Left lung (tissue), 10 donors: ENCODE data around the gene TMEM39B. TPM values are rescaled to one million over a fixed set of nuclear protein-coding genes. Genes with fewer than 3 reads are reported as not detected.
"Not testable (repeated sequence)": the region's sequence is repeated elsewhere in the genome, so short reads cannot be mapped to it uniquely, and the experiment has no call there.

Source experiments
- ATAC-seq: fragments of 200-7000 bp; cut with Tn5 transposase; one replicate; pipeline ENCODE4 v1.9.1; 2020; ENCODE audit warnings: moderate library complexity
- DNase-seq, 4 donors: peaks; one replicate each; pipeline ENCODE4 v3.0.0-alpha.2; 2013 to 2020
- H3K27ac ChIP-seq, 2 donors: fragments of 200-600 bp; sonication (generic) in 1 of 2; one replicate each; pipeline versions ENCODE4 v1.5.0 to v1.8.0; 2020 to 2021
- H3K27me3 ChIP-seq, 2 donors: fragments of 200-600 bp; sonication (generic) in 1 of 2; one replicate each; pipeline versions ENCODE4 v1.5.0 to v1.8.0; 2020 to 2021
- H3K36me3 ChIP-seq, 2 donors: fragments of 200-600 bp; sonication (generic) in 1 of 2; one replicate each; pipeline versions ENCODE4 v1.5.0 to v1.8.0; 2020 to 2021
- H3K4me1 ChIP-seq, 2 donors: fragments of 200-600 bp; one replicate each; pipeline ENCODE4 v1.8.0; 2021
- H3K4me3 ChIP-seq, 2 donors: fragments of 200-600 bp; sonication (generic) in 1 of 2; one replicate each; pipeline versions ENCODE4 v1.5.0 to v1.8.0; 2020 to 2021; ENCODE audit warnings: mild to moderate bottlenecking in 1 of 2
- H3K9me3 ChIP-seq, 2 donors: fragments of 200-600 bp; sonication (generic) in 1 of 2; one replicate each; pipeline versions ENCODE4 v1.5.0 to v1.8.0; 2020 to 2021
- intact Hi-C, 2 donors: fragments of 100-400 bp; cut with DNase I; formaldehyde crosslinking; loops; one replicate each; pipeline versions ENCODE4 v1.11.2 to v1.14.2; 2022
- polyA plus RNA-seq, 6 donors: library from polyadenylated mRNA; unstranded; fragments of 120-200 nt; gene quantifications; one replicate each; pipeline ENCODE4 v1.2.1, GENCODE V29; 2013; ENCODE audit not compliant: insufficient read length in 6 of 6
- total RNA-seq, 2 donors: library from RNA; stranded (reverse); fragmentation: NEBNext Ultra II Directional; extraction: Animal tissue kit (Norgen Biotek cat#: 25700); gene quantifications; one replicate each; pipeline ENCODE4 v1.2.1, GENCODE V29; 2021
- TF ChIP-seq, protein P1 (sequence below), 2 donors: fragments of 200-600 bp; sonication (generic) in 1 of 2; IDR thresholded peaks; one replicate each; pipeline versions ENCODE4 v1.5.0 to v1.8.0; 2021; ENCODE audit warnings: antibody characterized with exemption in 2 of 2
- donor health status: DM: no; HTN: yes; CAD: no.
- donor health status: DM: no; HTN: no; CAD: no.

The TMEM39B gene
- total and polyA plus RNA-seq, 8 donors = 16.5 to 26.4 (median 23.9) TPM

DNA sequence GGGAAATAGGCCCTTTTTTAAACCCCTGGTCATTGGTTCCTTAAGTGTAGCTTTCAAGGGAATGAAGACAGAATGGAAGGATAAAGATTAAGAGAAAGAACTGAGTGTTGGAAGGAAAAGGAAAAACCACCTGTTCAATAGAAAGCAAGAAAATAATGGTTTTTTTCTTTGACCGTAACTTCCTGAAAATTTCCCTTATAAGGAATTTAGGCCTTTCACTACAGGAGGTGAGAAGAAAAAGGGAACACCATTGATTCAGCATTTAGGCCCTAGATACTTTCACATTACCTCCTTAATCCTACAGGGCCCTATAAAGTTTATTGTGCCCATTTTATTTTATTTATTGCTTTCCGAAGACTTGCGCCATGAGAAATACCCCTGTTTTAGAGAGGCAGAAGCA, 54.0 kb downstream of the TMEM39B start:
- H3K27me3 ChIP-seq = no peaks in the 10 kb centered on the region
- intact Hi-C loops = no loop called here
- peaks cover 0 to 9% of the 10 kb centered on the region in 2 donors for H3K36me3 ChIP-seq
- DNase-seq (no peak), ATAC-seq (no peak)
- H3K9me3 ChIP-seq = no peaks in the 10 kb centered on the region
- TF ChIP-seq, protein P1, sequence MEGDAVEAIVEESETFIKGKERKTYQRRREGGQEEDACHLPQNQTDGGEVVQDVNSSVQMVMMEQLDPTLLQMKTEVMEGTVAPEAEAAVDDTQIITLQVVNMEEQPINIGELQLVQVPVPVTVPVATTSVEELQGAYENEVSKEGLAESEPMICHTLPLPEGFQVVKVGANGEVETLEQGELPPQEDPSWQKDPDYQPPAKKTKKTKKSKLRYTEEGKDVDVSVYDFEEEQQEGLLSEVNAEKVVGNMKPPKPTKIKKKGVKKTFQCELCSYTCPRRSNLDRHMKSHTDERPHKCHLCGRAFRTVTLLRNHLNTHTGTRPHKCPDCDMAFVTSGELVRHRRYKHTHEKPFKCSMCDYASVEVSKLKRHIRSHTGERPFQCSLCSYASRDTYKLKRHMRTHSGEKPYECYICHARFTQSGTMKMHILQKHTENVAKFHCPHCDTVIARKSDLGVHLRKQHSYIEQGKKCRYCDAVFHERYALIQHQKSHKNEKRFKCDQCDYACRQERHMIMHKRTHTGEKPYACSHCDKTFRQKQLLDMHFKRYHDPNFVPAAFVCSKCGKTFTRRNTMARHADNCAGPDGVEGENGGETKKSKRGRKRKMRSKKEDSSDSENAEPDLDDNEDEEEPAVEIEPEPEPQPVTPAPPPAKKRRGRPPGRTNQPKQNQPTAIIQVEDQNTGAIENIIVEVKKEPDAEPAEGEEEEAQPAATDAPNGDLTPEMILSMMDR (IDR thresholded peaks at IDR 0.05) = no peak
- peak overlapping the region in 1 of 2 donors; percentile 9 for H3K27ac ChIP-seq
- H3K4me3 ChIP-seq = no peak overlapping the region
- peaks cover 3 to 39% of the 10 kb centered on the region in 2 donors for H3K4me1 ChIP-seq

DNA sequence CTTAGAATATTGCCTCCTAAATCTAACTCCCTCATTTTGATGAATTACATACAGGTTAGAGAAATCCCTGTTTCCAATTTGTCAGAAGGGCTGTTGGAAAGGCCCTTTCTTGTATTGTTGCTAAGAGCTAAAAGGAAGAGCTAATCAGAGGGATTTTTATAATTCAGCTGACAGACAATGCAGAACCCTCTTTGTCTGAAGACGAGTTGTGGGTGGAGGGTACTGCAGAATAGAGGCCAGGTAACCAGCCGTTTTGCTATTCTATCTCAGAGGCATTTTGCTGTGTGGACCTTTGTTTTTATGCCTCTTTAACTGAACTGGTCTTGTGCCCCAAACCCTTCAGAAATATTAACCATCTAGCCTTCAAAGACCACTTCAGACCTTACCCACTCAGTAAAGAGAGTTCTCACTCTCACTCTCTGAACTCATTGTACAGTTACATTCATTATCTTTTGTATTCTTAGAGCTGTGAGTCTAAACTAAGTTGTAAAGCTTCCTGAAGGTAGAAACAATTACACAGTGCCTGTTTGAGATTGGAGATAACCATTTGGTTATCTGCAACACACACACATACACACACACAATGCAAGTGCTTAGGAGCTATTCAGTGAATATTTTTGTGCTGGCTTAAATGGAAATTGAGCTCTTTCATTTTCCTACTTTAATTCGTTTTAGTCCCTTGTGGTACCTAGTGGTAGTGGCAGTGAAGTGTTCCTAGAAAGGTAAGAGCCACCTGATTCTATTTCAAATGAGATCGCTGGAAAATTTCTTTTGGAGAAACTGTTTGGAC, 54.9 kb downstream of the TMEM39B start:
- no peaks in the 10 kb centered on the region for H3K27me3 ChIP-seq
- H3K9me3 ChIP-seq = no peaks in the 10 kb centered on the region
- peaks cover 0 to 31% of the 10 kb centered on the region in 2 donors for H3K4me1 ChIP-seq
- H3K27ac ChIP-seq = peak overlapping the region in 1 of 2 donors; percentile 9
- TF ChIP-seq, protein P1 (IDR thresholded peaks at IDR 0.05) = no peak
- intact Hi-C loops = no loop called here
- peaks cover 0 to 9% of the 10 kb centered on the region in 2 donors for H3K36me3 ChIP-seq
- no peak for DNase-seq
- H3K4me3 ChIP-seq = no peak overlapping the region
- ATAC-seq = no peak

DNA sequence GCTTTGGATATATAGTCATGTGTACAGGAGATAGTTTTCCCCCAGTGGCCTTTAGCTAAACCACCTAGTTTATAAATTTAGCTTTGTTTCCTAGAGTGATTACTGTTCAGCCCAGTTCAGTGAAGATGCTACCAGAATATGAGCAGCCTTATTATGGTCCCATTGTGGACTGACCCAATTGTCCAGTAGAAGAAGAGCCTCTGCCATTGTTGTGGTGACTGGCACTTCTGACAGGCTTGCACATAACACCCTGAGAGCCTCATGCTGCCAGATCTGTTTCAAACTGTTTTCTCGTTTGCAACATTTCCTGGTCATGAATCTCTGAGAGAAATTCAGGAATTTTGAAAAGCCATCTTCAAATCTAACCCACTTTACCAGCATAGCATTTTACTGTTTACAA, 55.7 kb downstream of the TMEM39B start:
- ATAC-seq (no peak), DNase-seq (no peak)
- Histone ChIP-seq H3K27me3 (no peaks in the 10 kb centered on the region), H3K9me3 (no peaks in the 10 kb centered on the region), H3K36me3 (peaks cover 0 to 9% of the 10 kb centered on the region in 2 donors), H3K27ac (peak overlapping the region in 1 of 2 donors; percentile 28), H3K4me1 (peaks cover 0 to 31% of the 10 kb centered on the region in 2 donors), H3K4me3 (no peak overlapping the region)
- intact Hi-C loops = no loop called here
- TF ChIP-seq, protein P1 (IDR thresholded peaks at IDR 0.05) = no peak

DNA sequence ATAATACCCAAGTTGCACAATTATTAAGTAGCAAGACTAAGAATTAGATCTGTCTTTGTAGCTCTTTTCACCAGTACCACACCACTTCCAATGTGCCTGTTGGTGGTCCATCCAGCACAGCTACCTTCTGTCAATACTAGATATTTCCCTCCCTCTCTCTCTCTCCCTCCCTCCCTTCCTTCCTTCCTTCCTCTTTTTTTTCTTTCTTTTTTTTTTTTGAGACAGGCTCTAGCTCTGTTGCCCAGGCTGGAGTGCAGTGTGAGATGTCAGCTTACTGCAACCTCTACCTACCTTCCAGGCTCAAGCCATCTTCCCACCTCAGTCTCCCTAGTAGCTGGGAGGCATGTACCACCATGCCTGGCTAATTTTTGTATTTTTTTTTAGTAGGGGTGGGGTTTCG, 56.2 kb downstream of the TMEM39B start:
- H3K4me3 ChIP-seq = no peak overlapping the region
- H3K4me1 ChIP-seq = peaks cover 0 to 36% of the 10 kb centered on the region in 2 donors
- ATAC-seq (no peak), DNase-seq (no peak)
- no peaks in the 10 kb centered on the region for H3K9me3 ChIP-seq
- H3K36me3 ChIP-seq = peaks cover 0 to 9% of the 10 kb centered on the region in 2 donors
- TF ChIP-seq, protein P1 (IDR thresholded peaks at IDR 0.05) = no peak
- H3K27ac ChIP-seq = peak overlapping the region in 1 of 2 donors; percentile 28
- intact Hi-C loops = no loop called here
- no peaks in the 10 kb centered on the region for H3K27me3 ChIP-seq

DNA sequence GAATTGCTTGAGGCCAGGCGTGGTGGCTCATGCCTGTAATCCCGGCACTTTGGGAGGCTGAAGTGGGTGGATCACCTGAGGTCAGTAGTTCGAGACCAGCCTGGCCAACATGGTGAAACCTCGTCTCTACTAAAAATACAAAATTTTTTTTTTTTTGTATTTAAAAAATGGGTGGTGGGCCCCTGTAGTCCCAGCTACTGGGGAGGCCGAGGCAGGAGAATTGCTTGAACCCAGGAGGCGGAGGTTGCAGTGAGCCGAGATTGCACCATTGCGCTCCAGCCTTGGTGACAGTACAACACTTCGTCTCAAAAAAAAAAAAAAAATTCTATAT, 61.2 kb downstream of the TMEM39B start:
- H3K9me3 ChIP-seq, ATAC-seq, H3K4me3 ChIP-seq, H3K36me3 ChIP-seq, H3K27me3 ChIP-seq, DNase-seq, intact Hi-C loops: not testable (repeated sequence)
- Histone ChIP-seq H3K27ac (peak overlapping the region in 1 of 2 donors; percentile 8), H3K4me1 (peaks cover 0 to 19% of the 10 kb centered on the region in 2 donors)
